ENCODE measurements around the gene TNXB. TPM values are rescaled to one million over a fixed set of nuclear protein-coding genes. Genes with fewer than 3 reads are reported as not detected.

The TNXB gene
- total RNA-seq, 5 donors from 2014 or later (not counting 1 experiment from before 2014, with no cell fraction given) = 8.0 to 20.9 (median 15.4) TPM

- Histone ChIP-seq H3K36me3 (ENCODE audit: control insufficient read depth in 2 of 2, extremely low read depth in 1 of 2, insufficient read depth in 1 of 2, low read length in 1 of 2) (no peaks in the 10 kb centered on the region), H3K4me1 (ENCODE audit: control insufficient read depth in 1 of 2, extremely low read depth in 1 of 2, insufficient read depth in 2 of 2, low read length in 2 of 2) (peaks cover 0 to 13% of the 10 kb centered on the region in 2 experiments), H3K4me3 (ENCODE audit: control insufficient read depth in 1 of 2, extremely low read depth in 1 of 2, low read length in 1 of 2) (no peak overlapping the region), H3K27me3 (replicated peaks in 1 of 2; ENCODE audit: control insufficient read depth in 2 of 2, extremely low read depth in 1 of 2, insufficient read depth in 2 of 2, low read length in 1 of 2) (peaks cover 0 to 39% of the 10 kb centered on the region in 2 experiments), H3K9me3 (no peaks in the 10 kb centered on the region), H3K27ac (ENCODE audit: low read length) (no peak overlapping the region)
- Mint-ChIP-seq H3K4me1 (peaks cover 0 to 4% (median 3%) of the 10 kb centered on the region in 3 donors), H3K9me3 (no peaks in the 10 kb centered on the region), H3K4me3 (no peak overlapping the region), H3K27me3 (peaks cover 22 to 34% of the 10 kb centered on the region in 2 donors), H3K36me3 (no peaks in the 10 kb centered on the region), H3K27ac (no peak overlapping the region)
- ChIA-PET POLR2A (no interaction called here), CTCF (no interaction called here)
- ATAC-seq (replicated peaks in 1 of 4) = no peak
- 67% methylated on average over 5 of the region's 10 CpGs for WGBS (ENCODE audit: insufficient coverage)
- no peak for DNase-seq
These were observed 19.9 kb downstream of the TNXB start for GRCh38 chr6:32089082-32089828.

GRCh38 chr6:32088487-32089049 lies 20.6 kb downstream of the TNXB start:
- H3K27me3 ChIP-seq (replicated peaks in 1 of 2; ENCODE audit: control insufficient read depth in 2 of 2, extremely low read depth in 1 of 2, insufficient read depth in 2 of 2, low read length in 1 of 2) = peaks cover 0 to 45% of the 10 kb centered on the region in 2 experiments
- no peaks in the 10 kb centered on the region for H3K36me3 ChIP-seq (ENCODE audit: control insufficient read depth in 2 of 2, extremely low read depth in 1 of 2, insufficient read depth in 1 of 2, low read length in 1 of 2)
- H3K9me3 ChIP-seq = no peaks in the 10 kb centered on the region
- H3K4me1 Mint-ChIP-seq = peaks cover 0 to 4% (median 3%) of the 10 kb centered on the region in 3 donors
- no peaks in the 10 kb centered on the region for H3K36me3 Mint-ChIP-seq
- no peak overlapping the region for H3K27ac ChIP-seq (ENCODE audit: low read length)
- DNase-seq (no peak), ATAC-seq (replicated peaks in 1 of 4) (no peak)
- POLR2A ChIA-PET = no interaction called here
- 87% methylated on average over 8 of the region's 14 CpGs for WGBS (ENCODE audit: insufficient coverage)
- no peak overlapping the region for H3K27ac Mint-ChIP-seq
- H3K27me3 Mint-ChIP-seq = peaks cover 22 to 39% of the 10 kb centered on the region in 2 donors
- H3K4me1 ChIP-seq (ENCODE audit: control insufficient read depth in 1 of 2, extremely low read depth in 1 of 2, insufficient read depth in 2 of 2, low read length in 2 of 2) = peaks cover 0 to 13% of the 10 kb centered on the region in 2 experiments
- H3K9me3 Mint-ChIP-seq = no peaks in the 10 kb centered on the region
- CTCF ChIA-PET = no interaction called here
- no peak overlapping the region for H3K4me3 ChIP-seq (ENCODE audit: control insufficient read depth in 1 of 2, extremely low read depth in 1 of 2, low read length in 1 of 2)
- H3K4me3 Mint-ChIP-seq = peak overlapping the region in 1 of 3 donors; percentile 55

- Mint-ChIP-seq H3K27ac (no peak overlapping the region), H3K9me3 (no peaks in the 10 kb centered on the region), H3K4me1 (peaks cover 3 to 5% (median 4%) of the 10 kb centered on the region in 3 donors), H3K36me3 (no peaks in the 10 kb centered on the region), H3K4me3 (peak overlapping the region in 1 of 3 donors; percentile 55), H3K27me3 (peaks cover 27 to 37% of the 10 kb centered on the region in 2 donors)
- WGBS (ENCODE audit: insufficient coverage) = 11% methylated on average over 29 of the region's 50 CpGs
- Histone ChIP-seq H3K27me3 (replicated peaks in 1 of 2; ENCODE audit: control insufficient read depth in 2 of 2, extremely low read depth in 1 of 2, insufficient read depth in 2 of 2, low read length in 1 of 2) (peaks cover 0 to 49% of the 10 kb centered on the region in 2 experiments), H3K36me3 (ENCODE audit: control insufficient read depth in 2 of 2, extremely low read depth in 1 of 2, insufficient read depth in 1 of 2, low read length in 1 of 2) (no peaks in the 10 kb centered on the region), H3K4me1 (ENCODE audit: control insufficient read depth in 1 of 2, extremely low read depth in 1 of 2, insufficient read depth in 2 of 2, low read length in 2 of 2) (peaks cover 0 to 13% of the 10 kb centered on the region in 2 experiments), H3K9me3 (no peaks in the 10 kb centered on the region), H3K4me3 (ENCODE audit: control insufficient read depth in 1 of 2, extremely low read depth in 1 of 2, low read length in 1 of 2) (no peak overlapping the region), H3K27ac (ENCODE audit: low read length) (no peak overlapping the region)
- DNase-seq (peak; percentile 27 to 79 (median 60)), ATAC-seq (replicated peaks in 1 of 4) (peak; percentile 88 to 96 (median 94))
- POLR2A ChIA-PET = no interaction called here
- CTCF ChIA-PET = interaction anchor here in 1 of 2 donors (0.6 kb wide), 1 partner anchor 359 kb away, joined by 3 read pairs; no protein-coding TSS in a partner anchor
These were observed 21.3 kb downstream of the TNXB start for GRCh38 chr6:32087574-32088486.

GRCh38 chr6:32086661-32087573 lies 22.2 kb downstream of the TNXB start:
- Histone ChIP-seq H3K27ac (ENCODE audit: low read length) (no peak overlapping the region), H3K27me3 (replicated peaks in 1 of 2; ENCODE audit: control insufficient read depth in 2 of 2, extremely low read depth in 1 of 2, insufficient read depth in 2 of 2, low read length in 1 of 2) (peaks cover 0 to 51% of the 10 kb centered on the region in 2 experiments), H3K9me3 (no peaks in the 10 kb centered on the region), H3K36me3 (ENCODE audit: control insufficient read depth in 2 of 2, extremely low read depth in 1 of 2, insufficient read depth in 1 of 2, low read length in 1 of 2) (no peaks in the 10 kb centered on the region), H3K4me1 (ENCODE audit: control insufficient read depth in 1 of 2, extremely low read depth in 1 of 2, insufficient read depth in 2 of 2, low read length in 2 of 2) (peaks cover 0 to 13% of the 10 kb centered on the region in 2 experiments), H3K4me3 (ENCODE audit: control insufficient read depth in 1 of 2, extremely low read depth in 1 of 2, low read length in 1 of 2) (no peak overlapping the region)
- ChIA-PET POLR2A (no interaction called here), CTCF (no interaction called here)
- Mint-ChIP-seq H3K36me3 (no peaks in the 10 kb centered on the region), H3K4me1 (peaks cover 3 to 5% (median 4%) of the 10 kb centered on the region in 3 donors), H3K9me3 (no peaks in the 10 kb centered on the region), H3K27me3 (peaks cover 23 to 35% of the 10 kb centered on the region in 2 donors), H3K4me3 (peak overlapping the region in 1 of 3 donors; percentile 55), H3K27ac (no peak overlapping the region)
- peak in 1 of 35 experiments; percentile 16 for DNase-seq
- peak; percentile 23 to 49 (median 28) for ATAC-seq (replicated peaks in 1 of 4)
- 22% methylated on average over 38 of the region's 45 CpGs for WGBS (ENCODE audit: insufficient coverage)

- Mint-ChIP-seq H3K4me1 (peaks cover 3 to 5% (median 4%) of the 10 kb centered on the region in 3 donors), H3K27ac (peak overlapping the region in 1 of 2 donors; percentile 14), H3K36me3 (no peaks in the 10 kb centered on the region), H3K4me3 (peak overlapping the region in 2 of 3 donors; percentile 9 to 31), H3K27me3 (peaks cover 22 to 33% of the 10 kb centered on the region in 2 donors), H3K9me3 (no peaks in the 10 kb centered on the region)
- CTCF ChIA-PET = no interaction called here
- Histone ChIP-seq H3K27me3 (replicated peaks in 1 of 2; ENCODE audit: control insufficient read depth in 2 of 2, extremely low read depth in 1 of 2, insufficient read depth in 2 of 2, low read length in 1 of 2) (peaks cover 0 to 60% of the 10 kb centered on the region in 2 experiments), H3K36me3 (ENCODE audit: control insufficient read depth in 2 of 2, extremely low read depth in 1 of 2, insufficient read depth in 1 of 2, low read length in 1 of 2) (no peaks in the 10 kb centered on the region), H3K27ac (ENCODE audit: low read length) (no peak overlapping the region), H3K9me3 (no peaks in the 10 kb centered on the region), H3K4me3 (ENCODE audit: control insufficient read depth in 1 of 2, extremely low read depth in 1 of 2, low read length in 1 of 2) (no peak overlapping the region), H3K4me1 (ENCODE audit: control insufficient read depth in 1 of 2, extremely low read depth in 1 of 2, insufficient read depth in 2 of 2, low read length in 2 of 2) (peaks cover 0 to 13% of the 10 kb centered on the region in 2 experiments)
- POLR2A ChIA-PET = no interaction called here
- ATAC-seq (replicated peaks in 1 of 4) (no peak), DNase-seq (no peak)
- 66% methylated on average over 6 of the region's 17 CpGs for WGBS (ENCODE audit: insufficient coverage)
These were observed 23.2 kb downstream of the TNXB start for GRCh38 chr6:32085759-32086459.

Measured in T-cell (primary cell).